Fibroblast of skin of right quadriceps (primary cell): ENCODE results near the gene C2CD3.

Source experiments
- DNase-seq: peaks from one replicate; pipeline ENCODE4 v3.0.0-alpha.2; 2013

The C2CD3 gene

DNA sequence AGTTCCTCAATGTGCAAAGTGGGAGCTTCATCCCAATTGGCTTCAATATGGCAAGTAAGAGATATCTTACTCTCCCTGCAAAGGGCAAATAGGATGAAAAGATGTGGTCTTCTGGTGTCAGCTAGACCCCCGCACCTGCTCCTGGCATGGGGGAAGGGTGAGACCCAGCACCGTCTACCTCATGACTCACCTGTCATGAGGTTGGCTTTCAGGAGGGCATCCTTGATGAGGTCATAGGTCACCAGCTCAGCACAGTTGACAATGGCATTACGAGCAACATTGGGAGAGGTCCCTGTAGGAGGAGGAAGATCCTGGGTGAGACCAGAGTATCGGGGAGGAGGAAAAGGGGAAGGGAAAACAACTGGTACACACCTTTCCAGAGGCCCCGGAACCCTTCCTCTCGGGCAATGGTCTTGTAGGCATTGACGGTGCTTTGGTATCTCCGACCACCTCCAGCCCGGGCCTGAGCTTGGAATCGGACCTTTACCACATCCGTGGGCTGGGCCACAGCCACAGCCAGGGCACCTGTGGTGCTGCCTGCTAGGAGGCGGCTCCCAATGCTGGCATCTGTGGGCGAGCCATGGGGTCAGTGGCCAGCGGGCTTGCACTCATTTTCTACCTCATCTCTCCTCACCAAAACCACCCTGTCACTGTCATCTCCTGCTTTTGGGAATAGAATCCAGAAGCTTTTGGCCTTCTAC is 194.2 kb downstream of the C2CD3 start:
- DNase-seq: no peak

DNA sequence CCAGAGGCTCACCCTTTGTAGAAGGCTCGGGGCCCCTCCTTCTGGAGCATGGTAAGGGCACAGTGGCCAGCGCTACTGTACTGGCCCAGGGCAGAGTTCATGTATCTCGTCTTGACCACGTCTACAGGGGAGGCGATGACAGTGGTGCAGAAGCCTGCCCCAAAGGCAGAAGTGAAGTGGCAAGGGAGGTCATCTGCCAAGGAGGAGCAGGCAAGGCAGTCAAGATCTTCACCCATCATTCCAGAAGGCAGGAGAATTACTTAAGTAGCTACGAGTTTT is 195.4 kb downstream of the C2CD3 start:
- DNase-seq: no peak

DNA sequence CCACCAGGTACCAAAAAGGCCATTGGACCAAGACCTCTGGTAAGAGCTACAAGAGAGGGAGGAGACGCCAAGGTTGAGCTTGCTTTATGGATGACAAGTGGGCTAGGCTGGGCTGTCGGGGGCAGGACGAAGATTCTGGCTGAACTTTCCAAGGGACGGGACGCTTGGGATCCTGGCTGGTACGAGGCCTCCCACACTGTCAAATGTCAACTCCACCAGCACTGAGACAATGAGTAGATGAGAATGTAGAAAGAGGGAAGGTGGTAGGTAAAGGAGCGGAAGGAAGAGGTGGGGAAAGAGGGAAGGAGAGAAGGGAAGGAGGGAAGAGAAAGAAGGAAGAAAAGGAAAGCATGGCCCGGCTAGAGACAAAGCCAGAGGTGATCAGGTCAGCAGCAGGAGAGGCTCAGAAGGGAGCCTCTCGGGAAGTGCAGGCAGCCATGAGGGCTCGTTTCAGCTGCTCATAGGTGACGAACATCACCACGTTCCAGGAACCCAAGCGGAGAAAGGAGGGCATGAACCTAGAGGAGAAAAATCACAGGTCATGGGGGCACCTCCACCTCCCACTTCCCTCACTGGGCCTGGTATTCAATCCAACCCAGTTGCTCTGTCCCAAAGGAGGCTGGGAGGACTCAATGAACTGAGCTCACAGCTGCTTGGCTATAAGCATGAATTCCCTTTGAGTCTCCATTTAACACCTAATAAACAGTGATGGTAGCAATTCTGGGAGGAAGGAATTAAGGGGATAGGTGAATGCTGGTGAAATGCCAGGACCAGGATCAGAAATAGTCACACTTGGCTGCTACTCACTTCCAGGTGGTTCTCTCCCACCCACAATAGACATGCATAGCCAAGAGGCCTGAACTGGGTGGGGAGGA is 196.0 kb downstream of the C2CD3 start:
- no peak for DNase-seq

DNA sequence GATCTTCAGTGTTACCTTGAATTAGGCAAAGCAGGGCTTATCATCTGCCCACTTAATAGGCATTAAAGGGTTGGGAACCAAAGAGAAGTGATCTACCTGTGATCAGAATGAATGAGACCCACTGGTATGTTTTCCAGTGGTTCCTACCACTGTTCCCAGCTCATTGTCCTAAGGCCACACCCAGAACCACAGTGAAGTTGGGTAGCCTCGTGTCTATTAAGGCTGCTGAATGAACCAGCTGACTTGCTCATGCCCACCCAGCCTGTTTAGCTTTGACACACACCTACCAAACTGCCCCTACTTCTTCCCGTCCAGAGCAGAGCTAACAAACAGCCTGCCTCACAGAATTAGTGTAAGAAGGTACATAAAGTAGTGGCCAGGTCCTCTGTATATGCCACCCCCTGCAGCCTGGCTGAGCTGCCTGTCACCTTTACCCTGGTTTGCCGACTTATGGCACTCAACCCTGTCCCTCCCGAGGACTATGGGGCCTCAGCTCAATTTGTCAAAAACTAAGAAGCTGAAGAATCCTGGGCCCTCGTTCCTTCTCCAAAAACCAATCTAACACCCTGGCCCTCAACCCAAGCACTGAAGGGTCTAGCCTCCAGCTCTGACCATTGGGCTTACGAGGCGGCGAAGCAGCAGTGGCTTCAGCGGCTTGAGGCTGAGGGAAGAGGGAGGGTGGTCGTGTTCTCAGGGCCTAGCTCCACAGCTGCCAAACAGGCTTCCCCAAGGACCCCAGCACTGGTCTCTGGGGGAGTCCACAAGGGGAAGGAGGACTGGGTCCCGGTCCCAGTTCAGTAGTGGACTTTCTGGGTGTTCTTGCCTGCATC is 198.0 kb downstream of the C2CD3 start:
- DNase-seq: no peak

DNA sequence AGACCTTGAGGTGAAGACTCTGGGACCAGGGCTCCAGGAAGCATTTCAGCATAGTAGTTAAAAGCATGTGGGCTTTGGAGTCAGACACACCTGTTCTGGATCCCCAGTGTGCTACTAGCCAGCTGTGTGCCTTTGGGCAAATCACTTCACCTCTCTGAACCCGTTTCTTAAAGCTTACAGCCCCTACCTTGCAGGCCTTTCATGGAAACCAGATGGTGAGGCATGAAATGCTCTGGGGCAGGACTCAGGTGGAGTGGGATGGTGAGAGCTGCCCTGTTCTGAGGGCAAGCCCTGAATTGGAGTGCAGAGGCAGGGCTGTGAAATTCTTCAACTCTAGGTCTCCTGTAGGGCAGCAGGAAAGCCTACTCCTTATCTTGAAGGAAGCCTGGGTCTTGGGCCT is 198.6 kb downstream of the C2CD3 start:
- DNase-seq: no peak

DNA sequence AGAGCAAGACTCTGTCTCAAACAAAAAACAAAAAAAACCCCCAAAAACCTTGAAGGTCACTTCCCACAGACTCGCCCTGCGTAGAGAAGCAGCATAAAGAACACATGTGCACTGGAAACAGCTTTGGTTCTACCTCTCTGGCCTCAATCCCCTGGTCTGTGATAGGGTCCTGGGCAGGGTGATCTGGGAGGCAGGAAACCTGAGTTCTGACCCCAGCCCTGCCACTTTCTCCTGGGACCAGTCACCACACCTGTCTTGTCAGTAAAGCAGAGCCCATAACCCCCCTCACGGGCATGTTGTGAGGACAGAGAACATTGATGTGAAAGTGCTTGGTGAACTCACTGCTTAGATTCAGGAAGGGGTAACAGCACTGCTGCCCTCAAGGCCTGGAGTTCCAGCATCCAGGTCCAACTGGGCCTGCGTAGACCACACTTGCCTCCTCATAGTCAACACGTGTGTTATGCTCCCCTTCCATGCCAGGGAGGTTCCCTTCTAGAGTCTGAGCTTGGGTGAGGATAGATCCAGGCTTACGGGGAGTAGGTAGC is 199.6 kb downstream of the C2CD3 start:
- no peak for DNase-seq

DNA sequence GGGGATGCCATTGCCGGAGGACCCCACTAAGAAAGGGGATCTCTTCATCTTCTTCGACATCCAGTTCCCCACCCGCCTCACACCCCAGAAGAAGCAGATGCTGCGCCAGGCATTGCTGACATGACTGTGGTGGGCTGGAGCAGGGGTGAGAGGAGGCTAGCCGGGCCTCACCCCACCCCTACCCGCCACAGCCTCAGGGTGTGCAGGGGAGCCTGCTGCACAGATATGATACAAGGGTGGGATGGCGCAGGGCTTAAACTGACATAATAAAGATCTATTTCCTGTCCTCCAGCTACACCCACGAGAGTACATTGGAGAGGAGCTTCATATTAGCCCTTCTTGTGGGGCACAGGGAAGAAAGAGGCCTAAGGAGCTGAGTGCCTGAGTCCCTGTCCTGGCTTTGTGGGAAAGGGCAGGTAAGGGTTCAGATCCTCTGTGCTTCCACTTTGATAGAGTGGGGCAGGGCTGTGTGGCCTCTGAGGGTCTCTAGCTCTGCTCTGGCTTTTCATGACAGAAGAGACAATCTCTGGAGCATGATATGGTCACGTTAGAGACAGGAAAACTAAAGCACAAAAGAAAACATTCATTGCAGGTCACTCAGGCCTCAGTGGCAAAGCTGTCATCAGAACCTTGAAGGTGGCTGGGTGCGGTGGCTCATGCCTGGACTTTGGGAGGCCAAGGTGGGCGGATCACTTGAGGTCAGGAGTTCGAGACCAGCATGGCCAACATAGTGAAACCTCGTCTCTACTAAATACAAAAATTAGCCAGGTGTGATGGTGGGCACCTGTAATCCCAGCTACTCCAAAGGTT is 200.6 kb downstream of the C2CD3 start:
- DNase-seq: no peak

DNA sequence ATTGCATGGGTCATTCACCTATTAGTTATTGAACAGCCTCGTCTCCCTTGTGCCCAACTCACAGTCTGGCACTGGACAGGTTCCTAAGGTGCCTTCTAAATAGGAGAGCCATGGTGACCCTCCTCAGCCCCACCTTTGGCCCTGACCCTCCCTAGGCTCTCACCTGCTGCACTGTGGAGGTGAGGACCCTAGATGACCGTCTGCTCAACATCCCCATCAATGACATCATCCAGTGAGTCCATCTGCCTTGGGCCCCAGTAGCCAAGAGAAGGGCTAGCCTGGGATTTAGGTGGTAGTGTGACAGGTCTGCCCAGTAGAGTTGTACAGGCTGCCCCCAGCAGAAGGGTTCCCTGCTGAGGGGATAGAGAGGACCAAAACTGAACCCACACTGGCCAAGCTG is 201.7 kb downstream of the C2CD3 start:
- no peak for DNase-seq

DNA sequence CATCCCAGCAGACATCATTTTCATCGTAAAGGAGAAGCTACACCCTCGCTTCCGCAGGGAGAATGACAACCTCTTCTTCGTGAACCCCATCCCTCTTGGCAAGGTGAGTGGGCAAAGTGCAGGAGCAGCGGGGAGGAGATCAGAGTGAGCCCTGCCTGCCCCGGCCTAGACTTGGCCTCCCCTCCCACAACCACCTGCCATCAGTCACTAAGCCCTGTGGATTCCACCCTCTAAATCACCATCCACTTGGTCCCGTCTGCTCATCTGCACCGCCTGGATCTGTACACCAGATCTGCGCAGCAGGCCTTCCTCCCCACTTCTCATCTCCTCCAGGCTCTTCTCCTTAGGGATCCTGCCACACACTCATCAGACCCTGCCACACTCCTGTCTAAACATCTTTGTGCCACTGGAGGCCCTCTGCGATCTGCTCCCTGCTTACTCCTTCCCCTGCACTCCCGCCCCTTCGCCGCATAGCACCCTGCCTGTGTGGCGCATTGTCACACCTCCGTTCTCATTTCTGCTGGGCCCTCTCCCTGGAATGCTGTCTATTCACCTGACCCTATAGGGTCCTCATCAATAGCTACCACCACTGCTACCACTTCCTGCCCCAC is 202.3 kb downstream of the C2CD3 start:
- no peak for DNase-seq

DNA sequence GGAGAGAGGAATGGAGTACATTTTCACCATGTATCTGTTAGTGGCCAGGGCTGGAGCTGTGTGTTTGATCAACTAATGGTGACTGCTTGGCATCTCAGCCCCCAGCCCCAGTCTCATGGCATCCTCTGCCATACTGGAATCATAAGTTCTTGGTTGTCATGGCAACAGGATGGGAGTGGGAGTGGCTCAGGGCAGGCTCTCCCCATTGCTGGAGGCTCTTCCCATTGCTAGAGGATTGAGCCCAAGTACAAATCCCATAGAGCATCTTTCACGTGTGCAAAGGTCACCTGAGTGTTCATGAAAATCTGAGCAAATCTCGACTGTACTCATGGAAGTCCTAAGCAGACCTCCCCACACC is 205.1 kb downstream of the C2CD3 start:
- no peak for DNase-seq

DNA sequence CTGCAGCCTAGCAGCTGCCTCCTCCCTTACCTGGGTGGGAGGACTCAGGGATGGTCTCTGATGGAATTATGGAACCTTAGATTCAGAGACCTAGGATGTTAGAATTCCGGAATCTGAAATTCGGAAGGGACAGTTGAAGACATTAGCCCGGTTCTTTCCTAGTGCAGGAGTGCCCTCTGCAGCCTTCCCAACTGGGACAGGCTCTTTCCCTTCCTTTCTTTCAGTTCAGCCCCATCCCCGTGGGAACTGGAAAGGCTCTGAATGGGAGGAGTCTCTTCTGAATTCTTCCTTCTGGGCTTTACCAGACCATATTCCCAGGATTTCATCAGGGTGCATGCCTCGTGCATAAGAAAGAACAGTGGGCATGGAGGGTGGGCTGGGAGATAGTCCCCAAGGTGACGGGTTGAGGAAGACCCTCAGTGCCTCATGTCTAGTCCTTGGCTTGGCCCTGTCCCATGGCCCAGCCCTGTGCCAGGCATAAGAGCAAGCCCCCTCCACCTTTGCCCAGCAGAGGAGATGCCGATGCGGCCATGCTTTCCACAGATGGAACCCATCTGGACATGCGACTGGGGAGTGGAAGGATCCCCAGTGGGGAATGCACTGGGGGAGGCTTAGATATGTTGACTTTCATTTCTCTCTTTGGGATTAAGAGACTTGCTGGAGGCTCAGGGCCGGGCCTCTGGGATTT is 205.6 kb downstream of the C2CD3 start:
- peak; percentile 27 for DNase-seq

DNA sequence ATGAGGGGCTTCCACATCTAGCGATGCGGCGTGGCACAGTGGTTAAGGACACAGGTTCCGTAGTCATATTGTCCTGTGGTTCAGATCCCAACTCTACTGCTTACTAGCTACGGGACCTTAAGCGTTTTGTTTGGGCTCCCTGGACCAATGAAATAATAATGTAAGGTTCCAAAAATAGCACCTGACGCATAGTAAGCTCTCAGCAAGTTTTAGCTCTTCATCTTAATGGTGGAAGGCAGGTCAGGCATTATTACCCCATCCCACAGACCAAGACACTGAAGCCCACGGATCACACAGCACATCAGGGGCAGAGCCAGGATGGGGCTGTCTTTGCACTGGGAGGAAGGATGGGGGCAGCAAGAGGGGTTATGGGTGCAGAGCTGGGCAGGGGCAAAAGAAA is 206.9 kb downstream of the C2CD3 start:
- DNase-seq: no peak
